ENCODE results near the gene AHDC1.
A peak's percentile ranks its signal among the peaks of the same experiment; 100 is the strongest.

The AHDC1 gene

DNA sequence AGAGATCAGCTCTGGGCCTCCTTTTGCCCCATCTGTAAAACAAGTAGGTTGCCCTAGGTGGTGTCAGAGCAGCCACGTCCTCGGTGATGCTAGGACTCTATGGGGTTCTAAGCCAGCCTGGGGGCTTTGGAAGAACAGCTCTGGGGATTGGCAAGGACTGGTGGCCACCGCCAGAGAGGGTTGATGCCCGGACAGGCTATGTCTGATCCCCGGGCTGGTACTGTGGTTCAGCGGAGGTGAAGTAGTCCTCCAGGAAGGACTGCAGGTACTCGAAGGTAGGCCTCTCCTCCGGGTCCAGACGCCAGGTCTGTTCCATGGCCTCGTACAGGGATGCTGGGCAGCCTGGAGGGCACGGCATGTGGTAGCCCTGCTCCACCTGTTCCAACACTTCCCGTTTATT, 8.8 kb upstream of the AHDC1 start:
- no peak for DNase-seq

DNA sequence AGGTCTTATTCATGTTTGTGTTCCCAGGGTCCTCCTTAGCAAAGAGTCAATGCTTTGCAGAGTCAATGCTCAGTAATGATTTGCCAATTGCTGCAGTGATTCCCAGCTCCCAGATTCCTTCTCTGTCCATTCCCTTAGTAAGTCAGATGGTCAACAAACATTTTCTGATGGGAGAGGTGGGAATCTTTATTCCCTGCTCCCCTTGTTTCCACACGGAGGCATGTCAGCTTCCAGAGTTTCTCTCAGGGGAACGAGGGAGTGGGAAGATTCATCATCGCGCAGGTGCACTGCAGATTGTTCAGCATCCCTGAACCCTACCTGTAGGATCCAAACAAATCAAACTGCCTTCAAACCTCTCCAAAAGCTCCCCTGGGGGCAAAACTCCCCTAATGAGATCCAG, 7.5 kb upstream of the AHDC1 start:
- DNase-seq, result no peak

DNA sequence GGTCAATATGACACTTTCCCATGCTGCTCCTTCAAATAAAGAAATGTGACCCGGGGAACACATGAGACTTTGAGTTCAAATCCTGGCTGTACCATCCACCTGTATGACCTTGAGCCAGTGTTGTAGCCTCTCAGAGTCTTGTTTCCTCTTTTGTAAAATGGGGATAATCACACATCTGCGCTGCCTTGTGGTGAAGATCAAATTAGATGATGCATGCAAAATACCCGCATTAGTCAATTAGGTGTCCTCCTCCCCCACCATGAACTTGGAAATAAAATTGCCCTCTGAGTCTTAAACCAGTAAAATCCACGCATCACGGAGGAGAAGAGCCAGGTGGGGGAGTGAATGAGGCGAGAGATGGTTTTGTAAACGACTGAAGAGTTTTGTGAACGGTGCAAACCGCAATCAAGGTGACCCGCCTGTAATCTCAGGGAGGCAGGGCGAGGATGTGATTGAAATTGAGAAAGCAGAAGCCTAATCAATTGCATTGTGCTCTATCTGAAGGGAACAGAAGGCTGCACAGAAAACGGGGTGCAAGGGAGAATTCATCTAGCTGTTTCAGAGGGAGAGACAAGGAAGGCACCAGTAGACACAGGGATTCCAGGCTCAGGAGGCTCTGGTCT, 5.8 kb upstream of the AHDC1 start:
- no peak for DNase-seq

DNA sequence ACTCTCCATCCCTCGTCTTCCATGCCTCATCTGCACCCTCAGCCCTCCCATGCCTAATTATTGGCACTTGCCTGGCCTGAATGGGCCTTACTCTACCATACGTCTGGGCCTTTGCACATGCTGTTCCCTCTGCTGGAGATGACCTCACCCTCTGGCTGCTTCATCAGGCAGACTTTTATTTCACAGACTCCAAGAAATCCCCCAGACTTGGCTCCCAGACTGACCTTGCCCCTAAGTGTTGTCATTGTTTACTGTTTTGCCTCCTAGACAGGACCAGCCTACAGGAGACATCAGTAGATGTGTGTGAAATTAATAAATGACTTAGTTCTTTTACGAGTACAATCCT, 5.2 kb upstream of the AHDC1 start:
- no peak for DNase-seq

DNA sequence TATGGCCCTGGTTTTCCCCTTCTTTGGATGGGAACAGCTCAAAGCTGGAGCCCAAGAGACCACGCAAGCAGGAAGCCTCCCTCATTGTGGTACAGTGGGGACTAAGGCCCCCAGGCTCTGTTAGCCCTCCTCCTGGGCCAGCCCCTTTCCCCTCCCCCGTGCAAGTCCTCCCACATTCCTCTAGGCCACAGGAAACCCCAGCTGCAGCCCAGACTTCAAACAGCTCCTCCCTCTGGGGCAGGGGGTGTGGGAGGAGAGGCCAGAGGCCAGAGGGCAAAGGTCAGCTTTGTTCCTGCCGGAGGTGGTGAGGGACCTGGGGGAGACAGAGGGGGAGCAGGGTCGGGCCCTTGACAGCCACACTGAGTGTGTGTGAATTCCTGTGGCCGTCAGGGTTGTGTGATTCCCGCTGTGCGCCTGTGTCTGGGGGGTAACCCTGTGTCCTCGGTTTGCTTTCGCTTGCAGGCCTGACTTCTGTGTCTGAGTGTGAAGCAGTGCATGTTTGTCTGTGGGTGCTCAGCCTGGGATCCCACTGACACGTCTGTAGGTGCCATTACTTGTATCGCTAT, 3.4 kb upstream of the AHDC1 start:
- no peak for DNase-seq

DNA sequence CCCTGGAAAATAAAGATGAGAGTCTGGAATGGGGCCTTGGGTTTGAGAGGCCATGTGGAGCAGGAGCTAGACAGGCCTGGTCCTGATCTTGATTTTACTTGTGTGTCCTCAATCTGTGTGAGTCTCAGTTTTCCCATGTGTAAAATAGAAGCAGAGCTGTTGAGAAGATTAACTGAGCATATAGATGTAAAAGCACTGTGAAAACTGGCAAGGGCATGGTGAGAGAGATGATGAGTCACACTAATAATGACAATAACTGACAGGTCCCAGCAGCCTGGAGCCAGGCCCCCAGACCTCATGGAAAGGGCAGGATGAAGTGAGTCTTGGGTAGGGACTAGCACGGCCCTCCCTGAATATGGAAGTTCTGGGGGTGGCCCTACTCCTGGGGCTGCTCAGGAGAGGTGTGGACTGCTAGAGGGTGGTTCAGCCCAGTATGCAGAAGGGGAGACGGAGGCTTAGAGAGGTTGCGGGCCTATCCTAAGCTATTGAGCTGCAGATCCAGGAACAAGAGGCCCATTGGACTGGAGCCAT, 2.8 kb upstream of the AHDC1 start:
- no peak for DNase-seq

DNA sequence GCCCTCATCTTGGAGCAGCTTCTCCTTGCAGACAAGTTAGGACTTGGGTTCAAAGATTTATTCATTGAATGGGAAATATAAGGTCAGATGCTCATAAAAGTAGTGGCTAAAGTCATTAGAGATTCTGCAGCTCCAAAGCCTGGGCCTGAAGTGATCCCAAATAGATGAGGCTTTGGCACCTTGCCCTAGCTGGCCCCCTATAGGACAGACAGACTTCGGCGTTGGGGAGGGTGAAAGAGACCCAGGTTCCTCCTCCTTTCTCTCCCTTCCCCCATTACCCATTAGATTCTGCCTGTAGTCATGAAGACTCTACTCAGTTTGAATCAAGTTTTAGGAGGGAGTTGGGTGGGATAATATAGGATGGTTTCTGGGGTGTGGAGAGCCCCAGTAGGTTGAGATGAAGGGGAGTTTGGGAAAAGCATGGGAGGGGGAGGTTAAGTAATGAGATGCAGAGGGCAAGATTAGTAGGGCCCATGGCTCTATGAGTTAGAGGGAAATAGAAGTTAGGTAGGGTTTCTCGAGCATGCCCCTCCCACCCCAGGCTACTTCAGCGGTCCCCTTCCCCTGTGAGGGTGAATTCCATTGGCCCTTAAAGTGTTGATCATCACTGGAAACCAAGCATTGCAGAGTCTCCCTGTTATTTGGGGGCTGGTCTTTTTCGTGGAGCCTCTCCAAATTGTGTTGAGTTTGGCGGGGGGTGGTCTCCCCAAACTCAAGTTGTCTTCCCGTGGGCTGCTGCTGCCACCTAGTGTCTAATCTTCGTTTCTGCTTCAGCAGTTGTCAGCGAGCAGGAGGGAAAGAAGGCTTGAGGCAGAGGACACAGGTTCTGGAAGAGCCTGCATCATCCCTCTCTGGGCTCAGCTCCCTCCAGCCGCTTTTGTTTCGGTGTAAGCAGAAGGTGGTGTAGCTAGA, 2.1 kb upstream of the AHDC1 start:
- peak; percentile 56 for DNase-seq

DNA sequence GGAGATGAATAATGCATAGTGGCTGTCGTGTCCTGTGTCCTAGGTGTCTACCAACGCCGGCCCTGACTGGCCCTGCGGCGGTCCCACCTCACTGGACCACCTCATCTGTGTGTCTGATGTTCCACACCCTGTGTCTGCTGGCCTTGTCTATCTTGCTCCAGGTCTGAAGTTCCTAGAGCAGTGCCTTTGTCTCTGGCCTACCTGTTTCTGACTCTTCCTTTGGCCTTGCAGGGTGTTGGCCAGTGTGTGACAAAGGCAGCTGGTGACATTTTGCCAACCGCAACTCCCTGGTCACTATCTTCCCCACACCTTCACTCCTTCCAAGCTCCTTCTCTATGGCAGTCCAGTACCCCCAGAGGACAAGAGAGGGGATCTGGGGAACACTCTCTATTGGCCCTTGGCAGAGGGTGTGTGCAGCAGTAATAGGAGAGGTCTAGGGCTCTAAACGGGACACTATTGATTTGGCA, 1.4 kb upstream of the AHDC1 start:
- no peak for DNase-seq

DNA sequence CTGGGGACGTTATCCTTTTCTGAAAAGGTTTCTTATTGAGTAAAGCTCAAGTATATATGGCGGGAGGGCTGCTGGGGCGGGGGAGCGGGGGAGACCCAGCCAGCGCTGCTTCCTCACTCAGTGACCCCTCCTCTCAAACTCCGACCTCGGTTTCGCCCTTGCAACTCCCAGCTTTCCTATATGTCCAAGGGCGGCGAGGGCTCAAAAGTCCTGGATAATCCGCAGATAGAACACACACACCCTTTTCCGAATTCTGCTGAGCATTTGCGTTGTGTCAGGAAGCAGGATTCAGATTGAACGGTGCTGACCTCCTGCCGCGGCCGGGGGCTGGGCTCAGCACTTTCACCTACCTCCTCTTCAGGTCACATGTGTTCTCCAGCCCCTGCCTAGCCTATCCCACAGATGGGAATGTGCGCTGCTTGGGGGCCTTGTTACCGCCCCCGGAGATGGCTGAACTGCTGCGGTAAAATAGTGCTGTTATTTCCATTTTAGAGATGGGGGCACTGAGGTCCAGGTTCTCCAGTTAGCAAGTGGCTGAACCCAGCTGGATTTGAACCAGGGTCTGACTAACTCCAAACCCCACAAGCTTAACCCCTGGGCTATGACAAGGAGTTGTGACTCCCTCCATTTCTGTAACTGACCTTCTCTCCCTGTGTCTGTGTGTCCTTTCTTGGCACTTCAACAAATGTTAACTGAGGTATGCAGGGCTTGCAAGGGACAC, 795 bp upstream of the AHDC1 start:
- DNase-seq, result no peak

DNA sequence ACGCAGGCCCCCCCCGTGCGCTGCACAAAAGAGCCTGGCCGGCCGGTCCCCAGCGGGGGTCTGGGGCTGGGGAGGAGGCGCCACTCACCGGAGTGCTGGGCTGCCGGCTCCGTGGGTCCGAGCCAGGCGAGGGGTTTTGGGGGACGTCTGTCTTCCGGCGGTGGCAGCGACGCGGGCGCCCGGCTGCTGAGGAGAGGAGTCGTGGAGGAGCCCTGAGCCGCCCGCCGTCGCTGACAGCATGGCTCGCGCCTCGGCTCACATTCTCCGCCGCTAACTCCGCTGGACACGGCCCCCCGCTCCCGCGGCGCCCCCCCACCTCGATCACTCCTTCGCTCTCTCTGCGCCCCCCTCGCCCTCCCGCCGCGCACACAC, 649 bp downstream of the AHDC1 start:
- no peak for DNase-seq

DNA sequence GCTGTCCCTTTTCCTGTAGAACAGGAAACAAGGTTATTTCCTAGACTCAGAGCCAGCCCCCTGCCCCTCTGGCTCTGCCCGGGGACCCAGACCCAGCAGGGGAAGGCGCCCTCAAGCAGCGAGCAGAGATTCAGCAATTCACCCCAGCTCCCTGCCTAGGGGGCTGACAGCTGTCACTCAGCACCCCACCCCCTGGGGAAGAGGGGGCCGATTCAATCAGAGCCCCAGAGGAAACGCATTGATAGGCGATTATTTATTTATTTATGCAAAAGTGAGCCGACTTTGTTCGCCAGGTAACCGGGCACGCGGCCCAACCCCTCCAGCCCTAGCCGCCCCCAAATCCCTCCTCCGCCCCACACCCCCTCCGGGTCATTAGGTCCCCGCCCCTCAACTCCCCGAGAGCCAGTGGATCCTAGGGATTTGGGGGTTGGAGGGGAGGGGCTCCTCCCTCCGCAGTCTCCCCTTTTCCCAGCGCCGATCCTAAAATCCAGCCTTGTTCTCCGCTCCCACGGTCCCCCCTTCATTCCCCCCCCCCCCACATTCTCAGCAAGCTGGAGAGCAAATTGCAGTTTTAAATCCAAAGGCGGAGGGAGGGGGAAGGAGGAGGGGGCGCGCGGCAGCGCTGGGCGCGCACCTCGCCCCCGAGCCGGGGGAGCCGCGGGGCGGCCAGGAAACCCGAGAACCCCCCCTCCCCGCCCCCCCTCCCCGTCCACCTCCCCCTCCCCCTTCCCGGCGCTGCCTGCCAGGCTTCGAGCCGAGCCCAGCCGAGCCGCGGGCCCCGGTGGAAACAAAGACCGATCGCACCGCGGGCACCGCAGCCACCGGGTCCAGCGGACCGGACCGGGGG, 1.3 kb downstream of the AHDC1 start:
- no peak for DNase-seq

DNA sequence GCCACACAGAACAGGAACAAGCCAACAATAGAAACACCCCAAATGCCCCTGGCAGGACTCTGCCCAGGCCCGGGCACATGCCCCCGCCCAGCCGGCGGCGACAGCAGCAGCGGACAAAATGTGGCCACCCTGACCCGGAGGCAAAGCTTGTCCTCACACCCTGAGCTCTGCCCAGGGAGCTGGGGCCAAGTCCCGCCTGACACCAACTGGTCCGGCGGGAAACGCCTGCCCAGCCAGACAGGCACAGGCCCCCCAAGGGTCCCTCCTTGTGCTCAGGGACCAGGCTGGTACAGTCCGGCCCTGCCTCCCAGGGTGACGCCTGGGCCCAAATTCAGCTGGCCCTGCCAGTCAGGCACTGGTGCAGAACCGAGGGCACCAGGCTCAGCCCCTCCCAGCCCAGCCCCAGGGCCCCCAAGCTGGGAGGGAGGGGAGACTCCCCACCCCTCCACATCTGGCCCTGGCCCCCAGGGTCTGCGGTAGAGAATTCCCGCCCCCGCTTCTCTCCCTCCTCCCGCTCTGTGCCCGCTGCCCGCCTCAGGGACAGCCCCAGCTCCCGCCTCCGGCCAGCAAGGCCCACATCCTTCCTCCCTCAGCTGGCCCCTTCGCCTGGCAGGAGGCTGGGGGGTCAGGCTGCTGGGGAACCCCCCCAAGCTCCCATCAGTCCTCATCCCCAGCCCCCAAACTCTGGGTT, 2.0 kb downstream of the AHDC1 start:
- no peak for DNase-seq

DNA sequence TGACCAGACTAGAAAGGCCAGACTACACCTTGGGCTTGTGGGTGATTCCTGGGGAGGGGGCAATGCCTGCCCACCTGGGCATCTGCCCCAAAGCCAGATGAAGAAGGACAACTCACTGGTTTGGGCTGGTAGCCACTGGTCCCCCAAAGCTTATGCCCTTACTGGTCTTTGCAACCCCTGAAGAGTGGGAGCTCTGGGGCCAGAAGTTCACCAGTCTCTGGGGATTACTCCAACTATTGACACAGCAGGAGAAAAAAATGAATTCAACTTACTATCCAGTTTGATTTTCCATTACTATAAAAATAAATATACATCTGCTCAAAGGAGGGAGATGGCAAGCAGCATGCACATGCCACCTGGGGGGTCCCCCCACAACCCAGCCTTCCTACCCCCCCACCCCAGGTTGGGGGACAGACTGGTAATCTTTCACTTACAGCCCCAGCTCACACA, 2.6 kb downstream of the AHDC1 start:
- DNase-seq, result no peak

DNA sequence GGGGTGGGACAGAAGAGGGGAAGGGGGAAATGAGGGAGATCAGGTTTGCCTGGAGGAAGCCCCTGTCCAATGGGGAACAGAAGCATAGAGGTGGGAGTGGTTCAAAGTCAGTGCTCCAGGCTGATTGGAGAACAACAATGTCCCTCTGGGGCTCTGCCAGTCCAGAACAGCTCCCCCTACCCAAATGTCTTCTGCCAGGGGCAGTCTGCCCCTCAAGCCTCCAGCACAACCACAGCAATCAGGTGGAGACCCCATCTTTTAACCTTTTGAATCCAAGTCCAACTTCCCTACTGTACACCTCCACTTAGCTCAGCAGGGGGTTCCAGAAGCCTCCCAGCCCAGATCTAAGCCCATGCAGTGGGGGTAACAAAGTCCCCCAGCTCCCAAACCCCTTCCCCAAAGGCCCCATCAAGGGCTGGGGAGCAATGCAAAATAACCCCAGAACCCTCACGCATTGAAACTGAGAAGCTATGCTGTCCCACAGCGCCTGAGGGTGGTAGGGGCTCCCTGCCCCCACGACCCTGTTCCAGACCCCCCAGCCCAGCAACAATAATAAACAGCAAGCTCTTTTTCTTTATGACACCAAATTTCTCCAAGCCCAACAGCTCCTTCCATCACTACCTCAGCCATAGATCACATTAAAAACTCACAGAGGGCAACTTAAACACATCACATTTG, 3.3 kb downstream of the AHDC1 start:
- DNase-seq, result no peak

DNA sequence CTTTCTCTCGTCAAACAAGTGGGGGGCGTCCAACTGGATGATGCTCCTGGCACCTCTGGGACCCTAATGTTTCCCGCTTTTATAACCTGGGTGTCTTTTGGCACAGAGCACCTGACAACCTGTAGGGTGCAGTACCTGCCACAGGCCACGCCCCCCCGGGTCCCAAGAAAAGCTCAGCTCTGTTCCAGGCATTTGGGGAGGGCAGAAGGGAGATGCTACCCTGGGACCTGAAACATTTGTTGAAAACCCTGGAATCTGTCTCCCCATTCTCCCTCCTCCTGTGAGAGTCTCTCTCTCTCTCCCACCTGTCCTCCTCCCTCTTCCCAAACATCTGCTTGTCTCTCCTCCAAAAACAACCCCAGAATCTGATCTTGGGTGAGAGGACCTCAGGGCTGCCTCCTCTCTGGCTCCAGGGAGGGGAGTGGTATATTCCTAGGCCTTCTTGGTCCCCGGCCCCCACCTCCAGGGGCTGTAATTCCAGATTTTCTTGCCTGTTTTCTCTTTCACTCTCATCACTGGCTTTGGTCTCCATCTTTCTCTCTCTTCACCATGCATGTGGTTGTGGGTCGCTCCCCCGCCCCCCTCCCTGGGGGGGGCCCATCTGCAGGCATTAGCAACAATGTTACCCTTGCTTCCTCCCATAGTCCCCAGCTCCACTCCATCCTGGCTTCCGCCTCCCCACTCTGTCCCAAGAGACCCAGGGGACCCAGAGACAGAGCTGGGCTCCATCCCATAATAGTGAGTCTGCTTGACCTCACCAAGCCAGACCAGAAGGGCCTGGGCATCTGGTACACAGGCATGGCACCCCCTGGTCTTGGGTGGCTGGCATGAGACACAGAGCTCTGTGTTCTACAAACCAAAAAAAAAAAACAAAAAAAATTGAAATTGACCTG, 4.1 kb downstream of the AHDC1 start:
- no peak for DNase-seq

DNA sequence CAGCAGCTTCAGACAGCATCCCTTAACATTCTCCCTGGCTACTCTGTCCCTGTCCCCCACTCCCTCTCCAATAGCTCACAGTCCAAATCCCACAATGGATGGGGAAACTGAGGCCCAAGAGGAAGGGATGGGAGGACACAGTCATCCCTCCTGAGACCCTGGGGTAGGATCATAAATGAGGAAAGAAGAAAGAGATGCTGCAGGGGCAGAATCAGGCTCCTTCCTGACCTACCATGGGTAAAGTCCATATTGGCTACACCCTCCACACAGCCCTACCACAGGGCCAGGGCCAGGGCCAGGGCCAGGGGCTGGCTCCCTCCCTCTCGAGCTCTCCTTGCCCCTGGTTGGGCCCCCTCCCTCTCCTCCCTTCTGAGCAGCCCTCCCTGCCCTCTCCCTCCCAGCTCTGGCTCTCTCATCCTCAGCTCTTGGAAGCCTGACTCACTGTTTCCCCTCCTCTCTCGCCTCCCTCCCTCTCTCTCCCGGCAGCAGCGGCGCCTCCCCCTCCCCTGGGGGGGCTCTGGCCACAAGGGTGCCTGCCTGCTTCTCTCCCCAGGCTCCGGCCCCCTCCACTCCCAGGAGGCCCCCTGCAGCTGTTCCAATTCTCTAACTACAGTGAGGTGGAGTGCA, 4.9 kb downstream of the AHDC1 start:
- DNase-seq, result peak; percentile 47

DNA sequence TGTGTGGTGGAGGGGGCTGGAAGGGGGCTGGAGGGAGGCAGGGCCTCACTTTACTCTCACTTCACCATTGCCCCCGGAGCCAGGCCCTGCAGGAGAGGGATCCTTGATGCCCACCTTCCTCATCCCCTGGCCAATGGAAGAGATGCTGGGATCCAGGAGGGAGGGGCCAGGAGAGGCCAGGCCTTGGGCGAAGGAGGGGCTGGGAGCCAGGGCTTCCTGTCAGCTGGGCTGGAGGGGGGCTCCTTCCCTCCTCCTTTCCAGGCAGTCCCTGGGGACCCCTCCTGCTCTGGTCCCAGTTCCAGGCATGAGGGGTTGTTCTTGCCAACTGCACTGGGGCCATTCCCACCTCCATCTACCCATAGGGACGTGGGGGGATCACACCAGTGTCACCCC, 5.7 kb downstream of the AHDC1 start:
- DNase-seq, result no peak

DNA sequence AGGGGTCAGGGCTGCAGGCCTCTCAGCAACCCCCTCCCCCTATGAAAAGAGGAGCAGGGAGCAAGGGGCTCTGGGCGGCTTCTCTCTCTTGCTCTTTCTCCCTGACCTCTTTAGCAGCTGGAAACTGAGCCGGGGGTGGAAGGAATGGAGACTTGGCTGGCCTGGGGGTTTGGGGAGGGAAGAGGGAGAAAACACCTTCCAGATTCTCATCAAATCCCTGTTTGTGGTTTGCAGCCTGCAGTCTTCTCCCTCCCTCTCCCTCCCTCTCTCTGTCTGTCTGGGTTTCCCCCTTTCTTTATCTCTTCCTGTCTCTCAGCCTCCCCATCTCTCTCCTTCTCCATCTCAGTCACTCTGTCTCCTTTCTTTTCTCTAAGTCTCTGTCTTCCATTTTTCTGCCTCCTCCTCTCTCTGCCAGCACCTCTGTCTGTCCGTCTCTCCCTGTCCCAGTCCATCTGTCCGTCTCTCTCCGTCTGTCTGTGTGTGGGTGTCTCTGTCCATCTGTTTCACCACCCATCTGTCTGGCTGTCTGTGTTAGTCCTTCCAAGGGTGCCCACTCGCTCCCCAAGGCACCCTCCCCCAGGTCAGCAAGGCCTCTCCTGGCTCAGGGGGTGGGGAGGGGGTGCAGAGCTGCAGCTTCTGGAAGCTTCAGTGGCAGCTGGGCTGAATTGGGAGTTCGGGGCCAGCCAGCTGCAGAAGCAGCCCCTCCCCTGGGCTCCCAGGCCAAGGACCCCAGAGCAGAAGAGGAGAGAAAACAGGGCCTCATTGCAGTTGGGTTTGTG, 6.2 kb downstream of the AHDC1 start:
- no peak for DNase-seq

DNA sequence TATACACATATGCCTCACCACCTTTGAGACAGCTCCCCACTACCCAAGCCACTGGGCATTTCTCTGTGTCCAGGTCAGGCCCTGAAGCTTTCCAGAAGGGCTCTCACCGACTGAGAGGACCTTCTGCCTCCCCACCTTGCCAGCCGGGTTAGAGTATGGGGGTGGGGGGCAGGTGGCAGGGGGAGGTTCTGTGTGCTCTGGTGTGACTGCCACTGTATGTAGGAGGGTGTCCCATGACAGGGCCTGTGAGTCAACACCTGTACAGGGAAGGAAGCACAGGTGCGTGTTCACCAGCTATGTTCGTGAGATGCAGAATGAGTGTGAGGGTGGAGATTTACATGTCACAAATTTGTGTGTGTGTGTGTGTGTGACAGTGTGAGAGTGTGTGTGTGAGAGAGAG, 7.0 kb downstream of the AHDC1 start:
- DNase-seq, result no peak
